Urinary bladder (tissue), 2 donors: ENCODE data around the gene ZNF85. TPM values are rescaled to one million over a fixed set of nuclear protein-coding genes. Genes with fewer than 3 reads are reported as not detected.

ENCODE experiments used
- polyA plus RNA-seq: library from polyadenylated mRNA; stranded (reverse); fragments of 200-250 nt; gene quantifications from one replicate; pipeline ENCODE4 v1.2.3, GENCODE V29; 2013
- total RNA-seq: library from RNA; depleted of rRNA; stranded (reverse); fragments of >200 nt; gene quantifications from one replicate; pipeline ENCODE4 v1.2.3, GENCODE V29; 2014
- donor health status: healthy.

Gene ZNF85
- total and polyA plus RNA-seq, 2 donors, result 4.7 to 26.4 TPM

Other genes starting within 250 kb of the ZNF85 start
- 25.4 TPM for gene ZNF66, start 146.9 kb upstream of the ZNF85 start, total RNA-seq
- 1.6 TPM for gene ZNF66, start 146.9 kb upstream of the ZNF85 start, polyA plus RNA-seq
- gene ZNF430, start 97.4 kb downstream of the ZNF85 start, total RNA-seq, result 25.9 TPM
- gene ZNF430, start 97.4 kb downstream of the ZNF85 start, polyA plus RNA-seq, result 3.7 TPM
- gene ZNF714, start 159.0 kb downstream of the ZNF85 start, total RNA-seq, result 18.1 TPM
- gene ZNF714, start 159.0 kb downstream of the ZNF85 start, polyA plus RNA-seq, result 2.2 TPM
- gene ZNF431, start 218.8 kb downstream of the ZNF85 start, total RNA-seq, result 21.6 TPM
- 5.0 TPM for gene ZNF431, start 218.8 kb downstream of the ZNF85 start, polyA plus RNA-seq